Peyer's patch (tissue), 4 donors: ENCODE measurements around the gene WNT10A. TPM values are rescaled to one million over a fixed set of nuclear protein-coding genes. Genes with fewer than 3 reads are reported as not detected.

Source experiments
- DNase-seq, 3 donors: peaks; one replicate each; pipeline ENCODE4 v3.0.0-alpha.2; 2017 to 2019
- H3K27ac ChIP-seq, 4 donors: fragments of 200-600 bp; sonication (generic); one replicate each; pipeline ENCODE4 v1.5.1; 2016 to 2019
- H3K27me3 ChIP-seq, 2 donors: fragments of 200-600 bp; sonication (generic); one replicate each; pipeline ENCODE4 v1.5.1; 2019
- H3K36me3 ChIP-seq, 3 donors: fragments of 200-600 bp; sonication (generic); one replicate each; pipeline ENCODE4 v1.5.1; 2016 to 2019
- H3K4me1 ChIP-seq, 4 donors: fragments of 200-600 bp; sonication (generic); one replicate each; pipeline ENCODE4 v1.5.1; 2016 to 2019
- H3K4me3 ChIP-seq, 4 donors: fragments of 200-600 bp; sonication (generic); 1 replicate in 3 of 4; 2 replicates in 1 of 4; pipeline ENCODE4 v1.5.1; 2016 to 2019; ENCODE audit warnings: mild to moderate bottlenecking in 1 of 4
- H3K9me3 ChIP-seq, 4 donors: fragments of 200-600 bp; sonication (generic); one replicate each; pipeline ENCODE4 v1.5.1; 2016 to 2019; ENCODE audit warnings: mild to moderate bottlenecking in 1 of 4
- CTCF ChIP-seq, 6 experiments: fragments of 450-650 bp in 4 of 6; fragments of 200-600 bp in 2 of 6; sonication (generic) in 1 of 6; IDR thresholded peaks; one replicate each; pipeline ENCODE4 v1.5.1; 2017 to 2019; ENCODE audit warnings: antibody characterized with exemption in 6 of 6, mild to moderate bottlenecking in 3 of 6, moderate library complexity in 1 of 6
- POLR2A ChIP-seq, 2 donors: fragments of 450-650 bp; IDR thresholded peaks; one replicate each; pipeline ENCODE4 v1.5.1; 2017; ENCODE audit warnings: antibody characterized with exemption in 2 of 2, mild to moderate bottlenecking in 2 of 2, moderate library complexity in 2 of 2
- total RNA-seq, 4 donors: library from RNA; depleted of rRNA; stranded (reverse); fragments of >200 nt; gene quantifications; one replicate each; pipeline ENCODE4 v1.1.0, GENCODE V29; 2016

Gene WNT10A
- 1 to 10 TPM in 1 of 4 donors, under 1 TPM in 1, not detected in 2; 0.27 to 2.5 TPM for total RNA-seq

- TF ChIP-seq POLR2A (IDR thresholded peaks at IDR 0.05) (no peak), CTCF (IDR thresholded peaks at IDR 0.05) (no peak)
- Histone ChIP-seq H3K27me3 (peaks cover 0 to 22% of the 10 kb centered on the region in 2 donors), H3K4me3 (peak within 1 kb of the TSS; percentile 42 to 65 (median 49)), H3K27ac (peak within 1 kb of the TSS; percentile 4 to 87 (median 64)), H3K36me3 (no peaks in the 10 kb centered on the region), H3K4me1 (peaks cover 0 to 29% (median 18%) of the 10 kb centered on the region in 4 donors), H3K9me3 (no peaks in the 10 kb centered on the region)
- peak in 2 of 3 donors; percentile 95 to 96 for DNase-seq
These were observed at the start of gene WNT10A for GRCh38 chr2:218880102-218880858. Gene WNT10A, plus strand, starts transcription at chr2:218880852. Its CDS starts 144 bp downstream, at chr2:218880996.

- Histone ChIP-seq H3K4me1 (no peaks in the 10 kb centered on the region), H3K27me3 (no peaks in the 10 kb centered on the region), H3K9me3 (no peaks in the 10 kb centered on the region), H3K36me3 (no peaks in the 10 kb centered on the region), H3K27ac (no peak within 1 kb of the TSS), H3K4me3 (no peak within 1 kb of the TSS)
- DNase-seq = peak in 1 of 3 donors; percentile 33
- no peak for TF ChIP-seq POLR2A (IDR thresholded peaks at IDR 0.05)
- no peak for TF ChIP-seq CTCF (IDR thresholded peaks at IDR 0.05)
These were observed 49.2 kb upstream of the WNT10A start, which contains the start of gene PRKAG3 for GRCh38 chr2:218831378-218831990. Gene PRKAG3, minus strand, starts transcription at chr2:218831803.

GRCh38 chr2:218832081-218832480 is 48.6 kb upstream of the WNT10A start:
- Histone ChIP-seq H3K4me1 (no peaks in the 10 kb centered on the region), H3K36me3 (no peaks in the 10 kb centered on the region), H3K27me3 (no peaks in the 10 kb centered on the region), H3K9me3 (no peaks in the 10 kb centered on the region), H3K27ac (no peak overlapping the region), H3K4me3 (no peak overlapping the region)
- DNase-seq = no peak
- no peak for TF ChIP-seq CTCF (IDR thresholded peaks at IDR 0.05)
- no peak for TF ChIP-seq POLR2A (IDR thresholded peaks at IDR 0.05)

- no peaks in the 10 kb centered on the region for H3K27me3 ChIP-seq
- TF ChIP-seq POLR2A (IDR thresholded peaks at IDR 0.05) (no peak), CTCF (IDR thresholded peaks at IDR 0.05) (no peak)
These were observed 48.1 kb upstream of the WNT10A start for GRCh38 chr2:218832520-218832919.

GRCh38 chr2:218833023-218833609 is 47.5 kb upstream of the WNT10A start:
- TF ChIP-seq POLR2A (IDR thresholded peaks at IDR 0.05) (no peak), CTCF (IDR thresholded peaks at IDR 0.05) (no peak)
- peak in 1 of 3 donors; percentile 15 for DNase-seq
- H3K9me3 ChIP-seq = no peaks in the 10 kb centered on the region
- no peak overlapping the region for H3K27ac ChIP-seq
- no peaks in the 10 kb centered on the region for H3K27me3 ChIP-seq
- no peaks in the 10 kb centered on the region for H3K36me3 ChIP-seq
- no peak overlapping the region for H3K4me3 ChIP-seq
- H3K4me1 ChIP-seq = no peaks in the 10 kb centered on the region

More at GRCh38 chr2:218832520-218832919, 48.1 kb upstream of the WNT10A start:
- Histone ChIP-seq H3K9me3 (no peaks in the 10 kb centered on the region), H3K36me3 (no peaks in the 10 kb centered on the region), H3K4me1 (no peaks in the 10 kb centered on the region), H3K27ac (no peak overlapping the region), H3K4me3 (no peak overlapping the region)
- DNase-seq = peak in 1 of 3 donors; percentile 39
